ENCODE results near the gene TMEM222. TPM values are rescaled to one million over a fixed set of nuclear protein-coding genes. Genes with fewer than 3 reads are reported as not detected.

The TMEM222 gene
- total RNA-seq, 1 donor from 2014 or later = 39.1 TPM

DNA sequence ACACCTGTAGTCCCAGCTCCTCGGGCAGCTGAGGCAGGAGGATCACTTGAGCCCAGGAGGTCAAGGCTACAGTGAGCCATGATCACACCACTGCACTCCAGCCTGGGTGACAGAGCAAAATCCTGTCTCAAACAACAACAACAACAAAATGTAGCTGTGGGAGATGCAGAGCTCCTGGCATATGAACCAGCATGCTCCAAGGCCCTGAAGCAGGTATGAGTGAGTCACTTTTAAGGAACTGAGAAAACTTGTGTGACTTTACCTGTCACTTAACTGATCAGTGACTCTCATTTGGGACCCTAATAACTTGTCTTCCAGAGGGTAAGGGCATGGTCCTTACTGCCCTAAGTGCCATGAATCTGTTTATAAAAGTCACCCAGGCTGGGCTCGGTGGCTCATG lies 19.4 kb upstream of the TMEM222 start:
- peaks cover 43% of the 10 kb centered on the region for H3K4me1 Mint-ChIP-seq

DNA sequence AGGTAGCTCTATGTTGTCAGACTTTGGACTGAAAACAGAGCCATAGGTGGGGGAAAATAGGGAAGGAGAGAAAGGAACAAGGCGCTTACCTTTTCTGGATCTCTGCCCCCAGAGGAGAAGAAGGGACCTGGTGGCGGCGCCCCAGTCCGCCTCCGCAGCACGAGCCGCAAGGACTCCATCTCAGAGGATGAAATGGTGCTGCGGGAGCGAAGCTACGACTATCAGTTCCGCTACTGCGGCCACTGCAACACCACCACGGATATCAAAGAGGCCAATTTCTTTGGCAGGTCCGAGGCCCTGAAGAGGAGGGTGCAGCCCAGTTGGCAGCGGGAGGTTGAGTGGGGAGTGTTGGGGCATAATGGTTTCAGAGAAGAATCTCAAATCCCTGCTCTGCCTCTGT lies 18.5 kb upstream of the TMEM222 start:
- Mint-ChIP-seq H3K36me3 (peaks cover 5% of the 10 kb centered on the region), H3K4me1 (peaks cover 35% of the 10 kb centered on the region), H3K4me3 (no peak overlapping the region), H3K9me3 (no peaks in the 10 kb centered on the region), H3K27ac (no peak overlapping the region), H3K27me3 (ENCODE audit: low read depth) (no peaks in the 10 kb centered on the region)
- no peak for TF ChIP-seq CTCF (IDR thresholded peaks at IDR 0.05; ENCODE audit: unreplicated experiment)
- no peak for DNase-seq (ENCODE audit: low spot score in 2 of 2, unreplicated experiment in 2 of 2)

More for the DNA sequence above, 19.4 kb upstream of the TMEM222 start:
- no peak for TF ChIP-seq CTCF (IDR thresholded peaks at IDR 0.05; ENCODE audit: unreplicated experiment)
- H3K36me3 Mint-ChIP-seq = peaks cover 5% of the 10 kb centered on the region
- no peaks in the 10 kb centered on the region for H3K9me3 Mint-ChIP-seq
- no peak overlapping the region for H3K4me3 Mint-ChIP-seq
- DNase-seq (ENCODE audit: low spot score in 2 of 2, unreplicated experiment in 2 of 2) = no peak
- no peak overlapping the region for H3K27ac Mint-ChIP-seq
- H3K27me3 Mint-ChIP-seq (ENCODE audit: low read depth) = no peaks in the 10 kb centered on the region

- no peak for TF ChIP-seq CTCF (IDR thresholded peaks at IDR 0.05; ENCODE audit: unreplicated experiment)
- no peaks in the 10 kb centered on the region for H3K27me3 Mint-ChIP-seq (ENCODE audit: low read depth)
- peaks cover 9% of the 10 kb centered on the region for H3K4me1 Mint-ChIP-seq
- H3K4me3 Mint-ChIP-seq = no peak overlapping the region
- peaks cover 5% of the 10 kb centered on the region for H3K36me3 Mint-ChIP-seq
- H3K27ac Mint-ChIP-seq = no peak overlapping the region
- DNase-seq (ENCODE audit: low spot score in 2 of 2, unreplicated experiment in 2 of 2) = no peak
- no peaks in the 10 kb centered on the region for H3K9me3 Mint-ChIP-seq
Measured at GRCh38 chr1:27306071-27306470, 15.9 kb upstream of the TMEM222 start.

- peak overlapping the region; percentile 82 for H3K27ac Mint-ChIP-seq
- peaks cover 6% of the 10 kb centered on the region for H3K4me1 Mint-ChIP-seq
- no peaks in the 10 kb centered on the region for H3K9me3 Mint-ChIP-seq
- no peak for DNase-seq (ENCODE audit: low spot score in 2 of 2, unreplicated experiment in 2 of 2)
- H3K4me3 Mint-ChIP-seq = no peak overlapping the region
- no peak for TF ChIP-seq CTCF (IDR thresholded peaks at IDR 0.05; ENCODE audit: unreplicated experiment)
- no peaks in the 10 kb centered on the region for H3K27me3 Mint-ChIP-seq (ENCODE audit: low read depth)
- peaks cover 5% of the 10 kb centered on the region for H3K36me3 Mint-ChIP-seq
Measured at GRCh38 chr1:27306892-27307761, 14.8 kb upstream of the TMEM222 start.

DNA sequence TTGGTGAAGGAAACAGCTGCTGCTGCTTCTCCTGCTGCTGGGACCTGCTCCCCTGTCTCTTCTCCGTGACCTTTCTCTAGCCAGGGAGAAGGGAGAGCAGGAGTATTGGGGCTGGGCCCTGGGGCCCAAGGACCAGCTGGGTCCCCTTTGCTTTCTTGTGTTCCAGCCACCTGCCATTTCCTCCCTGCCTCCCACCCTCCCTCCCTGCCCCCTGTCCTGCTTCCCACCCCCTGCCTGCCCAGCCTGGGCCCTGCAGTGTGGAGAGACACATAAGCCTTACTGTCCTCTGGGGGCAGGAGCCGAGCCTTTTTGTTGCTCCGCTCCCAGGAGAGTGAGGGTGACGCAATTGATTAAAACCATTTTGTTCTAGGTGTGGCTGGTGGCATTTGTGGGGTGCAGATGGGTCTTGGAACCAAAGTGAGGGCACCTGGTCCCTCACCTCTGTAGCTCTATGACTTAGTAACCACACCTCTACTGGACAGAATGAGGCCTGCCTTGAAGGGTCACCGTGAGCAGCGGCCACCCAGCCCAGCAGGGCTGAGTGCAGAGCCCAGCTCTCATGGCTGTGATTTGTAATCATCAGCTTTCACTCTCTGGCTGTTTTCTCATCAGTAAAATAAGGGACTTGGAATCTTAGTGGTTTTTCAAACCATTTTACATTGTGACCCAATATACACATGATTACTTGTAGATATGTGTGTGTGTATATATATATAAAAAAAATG lies 13.9 kb upstream of the TMEM222 start:
- Mint-ChIP-seq H3K27me3 (ENCODE audit: low read depth) (no peaks in the 10 kb centered on the region), H3K4me3 (no peak overlapping the region), H3K27ac (peak overlapping the region; percentile 50), H3K4me1 (peaks cover 6% of the 10 kb centered on the region), H3K36me3 (peaks cover 5% of the 10 kb centered on the region), H3K9me3 (no peaks in the 10 kb centered on the region)
- no peak for TF ChIP-seq CTCF (IDR thresholded peaks at IDR 0.05; ENCODE audit: unreplicated experiment)
- no peak for DNase-seq (ENCODE audit: low spot score in 2 of 2, unreplicated experiment in 2 of 2)
